Liver (tissue), 9 donors: ENCODE measurements around the gene SRGN. TPM values are rescaled to one million over a fixed set of nuclear protein-coding genes. Genes with fewer than 3 reads are reported as not detected.

Experiments
- DNase-seq: peaks from one replicate; pipeline ENCODE4 v3.0.0-alpha.2; 2017; ENCODE audit warnings: low spot score
- H3K27ac ChIP-seq, 2 donors: one replicate each; pipeline ENCODE4 v1.7.0; 2013; ENCODE audit warnings: inconsistent platforms in 2 of 2, low read length in 2 of 2, control low read depth in 1 of 2, low read depth in 1 of 2, mild to moderate bottlenecking in 1 of 2
- H3K27me3 ChIP-seq, 4 donors: one replicate each; pipeline versions ENCODE4 v1.6.1 to v1.7.0; 2013; ENCODE audit warnings: low read length in 3 of 4, inconsistent platforms in 1 of 4, mild to moderate bottlenecking in 1 of 4, moderate library complexity in 1 of 4; ENCODE audit not compliant: control insufficient read depth in 4 of 4, insufficient read depth in 4 of 4
- H3K36me3 ChIP-seq, 4 donors: one replicate each; pipeline versions ENCODE4 v1.6.1 to v1.7.0; 2013; ENCODE audit warnings: low read length in 3 of 4, mild to moderate bottlenecking in 3 of 4, low read depth in 1 of 4, moderate library complexity in 1 of 4; ENCODE audit not compliant: control insufficient read depth in 4 of 4, insufficient read depth in 3 of 4
- H3K4me1 ChIP-seq, 4 donors: one replicate each; pipeline versions ENCODE4 v1.6.1 to v1.7.0; 2013; ENCODE audit warnings: low read length in 3 of 4, mild to moderate bottlenecking in 3 of 4, moderate library complexity in 1 of 4; ENCODE audit not compliant: control insufficient read depth in 4 of 4, insufficient read depth in 4 of 4
- H3K4me3 ChIP-seq, 3 donors: one replicate each; pipeline versions ENCODE4 v1.6.1 to v1.7.0; 2013; ENCODE audit warnings: low read length in 3 of 3, control low read depth in 1 of 3, low read depth in 1 of 3, mild to moderate bottlenecking in 1 of 3
- H3K9ac ChIP-seq, 2 donors: one replicate each; pipeline ENCODE4 v1.7.0; 2013; ENCODE audit warnings: low read length in 2 of 2, mild to moderate bottlenecking in 2 of 2, moderate library complexity in 2 of 2, control low read depth in 1 of 2, low read depth in 1 of 2
- H3K9me3 ChIP-seq, 4 donors: one replicate each; pipeline versions ENCODE4 v1.6.1 to v1.7.0; 2013; ENCODE audit warnings: low read length in 3 of 4; ENCODE audit not compliant: control insufficient read depth in 4 of 4
- ATF3 ChIP-seq: IDR thresholded peaks from 2 replicates; pipeline ENCODE4 v1.6.1; 2016; ENCODE audit warnings: antibody characterized with exemption
- CTCF ChIP-seq: fragments of 150-350 bp; IDR thresholded peaks from 2 replicates; pipeline ENCODE4 v1.5.1; 2017; ENCODE audit warnings: improper control_type of control experiment, low read depth, low read length; ENCODE audit not compliant: missing input control
- EGR1 ChIP-seq, 2 donors: IDR thresholded peaks; 2 replicates each; pipeline ENCODE4 v1.6.1; 2016 to 2018; ENCODE audit warnings: antibody characterized with exemption in 2 of 2, low read depth in 2 of 2
- FOXA1 ChIP-seq: IDR thresholded peaks from 2 replicates; pipeline ENCODE4 v1.6.1; 2016; ENCODE audit warnings: antibody characterized with exemption
- FOXA2 ChIP-seq: IDR thresholded peaks from 2 replicates; pipeline ENCODE4 v1.6.1; 2016; ENCODE audit warnings: antibody characterized with exemption
- GABPA ChIP-seq, 2 donors: IDR thresholded peaks in 1 of 2; conservative IDR thresholded peaks in 1 of 2; 2 replicates each; pipeline ENCODE4 v1.6.1; 2016; ENCODE audit warnings: antibody characterized with exemption in 2 of 2, mild to moderate bottlenecking in 1 of 2, moderate library complexity in 1 of 2
- HNF4A ChIP-seq, 2 donors: conservative IDR thresholded peaks; 2 replicates each; pipeline ENCODE4 v1.6.1; 2016; ENCODE audit warnings: antibody characterized with exemption in 2 of 2, mild to moderate bottlenecking in 2 of 2
- HNF4G ChIP-seq: IDR thresholded peaks from 2 replicates; pipeline ENCODE4 v1.6.1; 2016; ENCODE audit warnings: antibody characterized with exemption
- JUND ChIP-seq, 2 donors: IDR thresholded peaks; 2 replicates each; pipeline ENCODE4 v1.6.1; 2016; ENCODE audit warnings: antibody characterized with exemption in 2 of 2
- MAX ChIP-seq: IDR thresholded peaks from 2 replicates; pipeline ENCODE4 v1.6.1; 2016; ENCODE audit warnings: antibody characterized with exemption
- RAD21 ChIP-seq, 2 donors: IDR thresholded peaks; 2 replicates each; pipeline ENCODE4 v1.6.1; 2016; ENCODE audit warnings: antibody characterized with exemption in 2 of 2, mild to moderate bottlenecking in 2 of 2
- RXRA ChIP-seq, 2 donors: IDR thresholded peaks; 2 replicates each; pipeline ENCODE4 v1.6.1; 2017 to 2018; ENCODE audit warnings: antibody characterized with exemption in 2 of 2, mild to moderate bottlenecking in 1 of 2
- SP1 ChIP-seq: IDR thresholded peaks from 2 replicates; pipeline ENCODE4 v1.6.1; 2018; ENCODE audit warnings: antibody characterized with exemption, mild to moderate bottlenecking
- TAF1 ChIP-seq: conservative IDR thresholded peaks from 2 replicates; pipeline ENCODE4 v1.6.1; 2016; ENCODE audit warnings: antibody characterized with exemption, mild to moderate bottlenecking
- YY1 ChIP-seq: IDR thresholded peaks from 2 replicates; pipeline ENCODE4 v1.6.1; 2016; ENCODE audit warnings: antibody characterized with exemption, mild to moderate bottlenecking
- ZBTB33 ChIP-seq: IDR thresholded peaks from 2 replicates; pipeline ENCODE4 v1.6.1; 2016; ENCODE audit warnings: antibody characterized with exemption
- WGBS: extraction: QIAGEN DNeasy Blood & Tissue Kit; methylation state at CpG from one replicate; pipeline ENCODE4 v1.1.7; 2013; 5-methylcytosine and 5-hydroxymethylcytosine counted together
- polyA plus RNA-seq, 2 donors: library from polyadenylated mRNA; stranded (reverse) in 1 of 2; unstranded in 1 of 2; fragments of 200-250 nt in 1 of 2; fragments of >200 nt in 1 of 2; fragmentation: Nextera tagmentation in 1 of 2; extraction: Ambion mirVana in 1 of 2; gene quantifications; one replicate each; pipeline versions ENCODE4 v1.2.1 to v1.2.3, GENCODE V29; 2013 to 2015
- total RNA-seq, 2 donors: library from RNA; depleted of rRNA; stranded (reverse); fragments of >200 nt; gene quantifications; one replicate each; pipeline ENCODE4 v1.2.3, GENCODE V29; 2014
- TF ChIP-seq, protein P1 (sequence below): IDR thresholded peaks from 2 replicates; pipeline ENCODE4 v1.6.1; 2016; ENCODE audit warnings: antibody characterized with exemption, mild to moderate bottlenecking
- donor health status: healthy.
- donor health status: healthy.
- donor health status: healthy.
- donor health status: healthy.
- donor health status: healthy.

SRGN gene
- total and polyA plus RNA-seq, 4 donors, result 19.5 to 305 (median 41.3) TPM

DNA sequence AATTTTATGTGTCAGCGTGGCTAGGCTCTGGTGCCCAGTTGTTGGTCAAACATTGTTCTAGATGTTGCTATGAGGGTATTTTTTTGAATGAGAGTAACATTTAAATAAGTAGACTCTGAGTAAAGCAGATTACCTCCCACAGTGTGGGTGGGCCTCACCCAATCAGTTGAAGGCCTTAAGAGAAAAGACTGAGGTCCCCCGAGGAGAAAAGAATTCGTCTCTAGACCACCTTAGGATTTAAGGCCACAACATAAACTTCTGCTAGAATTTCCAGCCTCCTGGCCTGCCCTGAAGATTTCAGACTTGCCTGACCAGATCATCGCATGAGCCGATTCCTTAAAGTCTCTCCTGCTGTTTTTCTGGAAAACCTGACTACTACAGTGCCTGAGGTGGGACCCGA, 45.1 kb upstream of the SRGN start:
- no peak for DNase-seq
- H3K27ac ChIP-seq, result no peak overlapping the region
- H3K36me3 ChIP-seq, result no peaks in the 10 kb centered on the region
- no peak overlapping the region for H3K9ac ChIP-seq
- no peaks in the 10 kb centered on the region for H3K9me3 ChIP-seq
- H3K27me3 ChIP-seq, result no peaks in the 10 kb centered on the region
- no peak overlapping the region for H3K4me3 ChIP-seq
- H3K4me1 ChIP-seq, result no peaks in the 10 kb centered on the region
- TF ChIP-seq JUND (IDR thresholded peaks at IDR 0.05) (no peak), ZBTB33 (no peak), EGR1 (IDR thresholded peaks at IDR 0.05; ENCODE audit: low read depth in 2 of 2) (no peak), ATF3 (no peak), RAD21 (IDR thresholded peaks at IDR 0.05) (no peak), TAF1 (no peak), HNF4A (conservative IDR thresholded peaks at IDR 0.05) (no peak), GABPA (IDR thresholded peaks at IDR 0.05 in 1 of 2, conservative IDR thresholded peaks at IDR 0.05 in 1 of 2) (no peak), FOXA2 (no peak), CTCF (no peak)
- TF ChIP-seq, protein P1, sequence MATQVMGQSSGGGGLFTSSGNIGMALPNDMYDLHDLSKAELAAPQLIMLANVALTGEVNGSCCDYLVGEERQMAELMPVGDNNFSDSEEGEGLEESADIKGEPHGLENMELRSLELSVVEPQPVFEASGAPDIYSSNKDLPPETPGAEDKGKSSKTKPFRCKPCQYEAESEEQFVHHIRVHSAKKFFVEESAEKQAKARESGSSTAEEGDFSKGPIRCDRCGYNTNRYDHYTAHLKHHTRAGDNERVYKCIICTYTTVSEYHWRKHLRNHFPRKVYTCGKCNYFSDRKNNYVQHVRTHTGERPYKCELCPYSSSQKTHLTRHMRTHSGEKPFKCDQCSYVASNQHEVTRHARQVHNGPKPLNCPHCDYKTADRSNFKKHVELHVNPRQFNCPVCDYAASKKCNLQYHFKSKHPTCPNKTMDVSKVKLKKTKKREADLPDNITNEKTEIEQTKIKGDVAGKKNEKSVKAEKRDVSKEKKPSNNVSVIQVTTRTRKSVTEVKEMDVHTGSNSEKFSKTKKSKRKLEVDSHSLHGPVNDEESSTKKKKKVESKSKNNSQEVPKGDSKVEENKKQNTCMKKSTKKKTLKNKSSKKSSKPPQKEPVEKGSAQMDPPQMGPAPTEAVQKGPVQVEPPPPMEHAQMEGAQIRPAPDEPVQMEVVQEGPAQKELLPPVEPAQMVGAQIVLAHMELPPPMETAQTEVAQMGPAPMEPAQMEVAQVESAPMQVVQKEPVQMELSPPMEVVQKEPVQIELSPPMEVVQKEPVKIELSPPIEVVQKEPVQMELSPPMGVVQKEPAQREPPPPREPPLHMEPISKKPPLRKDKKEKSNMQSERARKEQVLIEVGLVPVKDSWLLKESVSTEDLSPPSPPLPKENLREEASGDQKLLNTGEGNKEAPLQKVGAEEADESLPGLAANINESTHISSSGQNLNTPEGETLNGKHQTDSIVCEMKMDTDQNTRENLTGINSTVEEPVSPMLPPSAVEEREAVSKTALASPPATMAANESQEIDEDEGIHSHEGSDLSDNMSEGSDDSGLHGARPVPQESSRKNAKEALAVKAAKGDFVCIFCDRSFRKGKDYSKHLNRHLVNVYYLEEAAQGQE, result no peak
- WGBS, result 94% methylated on average over 6 of the region's 6 CpGs

- no peaks in the 10 kb centered on the region for H3K4me1 ChIP-seq
- no peaks in the 10 kb centered on the region for H3K9me3 ChIP-seq
- H3K27me3 ChIP-seq, result no peaks in the 10 kb centered on the region
- DNase-seq, result no peak
- no peak overlapping the region for H3K9ac ChIP-seq
- WGBS, result 75% methylated on average over 10 of the region's 10 CpGs
- H3K4me3 ChIP-seq, result no peak overlapping the region
- no peaks in the 10 kb centered on the region for H3K36me3 ChIP-seq
- peak overlapping the region; percentile 52 to 69 for H3K27ac ChIP-seq
- no peak for TF ChIP-seq SP1
- TF ChIP-seq FOXA1, result no peak
- no peak for TF ChIP-seq ZBTB33
- no peak for TF ChIP-seq HNF4A (conservative IDR thresholded peaks at IDR 0.05)
- no peak for TF ChIP-seq FOXA2
- no peak for TF ChIP-seq HNF4G
- no peak for TF ChIP-seq YY1
- TF ChIP-seq, protein P1, result no peak
- no peak for TF ChIP-seq GABPA (IDR thresholded peaks at IDR 0.05 in 1 of 2, conservative IDR thresholded peaks at IDR 0.05 in 1 of 2)
- no peak for TF ChIP-seq MAX
- TF ChIP-seq JUND (IDR thresholded peaks at IDR 0.05), result no peak
- no peak for TF ChIP-seq RXRA (IDR thresholded peaks at IDR 0.05)
These were observed 43.9 kb upstream of the SRGN start for GRCh38 chr10:69043931-69044531.
